Left forelimb (tissue), 1 donor: ENCODE data around the gene DNAJC2.
"Not testable (repeated sequence)": the region's sequence is repeated elsewhere in the genome, so short reads cannot be mapped to it uniquely, and the experiment has no call there.

ENCODE experiments used
- DNase-seq: peaks from one replicate; pipeline ENCODE4 v3.0.0-alpha.2; 2018; ENCODE audit warnings: low spot score

DNAJC2 gene

GRCh38 chr7:103273374-103273773, 71.2 kb downstream of the DNAJC2 start:
- DNase-seq: not testable (repeated sequence)

DNA sequence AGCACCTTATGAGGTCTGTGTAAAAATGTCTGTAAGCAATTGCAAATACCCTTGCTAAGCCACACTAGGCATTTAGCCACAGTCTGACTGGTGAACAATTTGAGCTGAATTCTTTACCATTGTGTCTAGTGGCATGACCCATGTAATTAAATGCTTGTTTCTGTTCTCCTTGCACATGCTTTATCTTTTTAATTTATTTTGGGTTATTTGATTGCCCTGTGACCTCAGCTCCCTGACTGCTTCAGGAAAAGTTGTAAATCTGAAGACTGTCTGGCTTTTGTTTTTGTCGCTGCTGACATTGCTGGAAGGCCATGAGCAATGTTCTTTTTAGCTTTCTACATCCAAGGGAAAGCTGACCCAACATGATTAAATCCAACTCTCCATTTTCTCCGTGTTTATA, 78.3 kb downstream of the DNAJC2 start:
- not testable (repeated sequence) for DNase-seq

- DNase-seq: not testable (repeated sequence)
Observed at GRCh38 chr7:103264054-103264453, 80.5 kb downstream of the DNAJC2 start.
